ENCODE results near the gene BCORL1. TPM values are rescaled to one million over a fixed set of nuclear protein-coding genes. Genes with fewer than 3 reads are reported as not detected.

The BCORL1 gene
- total RNA-seq, 4 donors from 2014 or later, result 3.8 to 13.8 (median 10.5) TPM

- intact Hi-C loops (cut with DNase I), result no loop called here
Measured at GRCh38 chrX:130071611-130072344, 89.3 kb downstream of the BCORL1 start.

GRCh38 chrX:130072345-130072740 is 89.9 kb downstream of the BCORL1 start:
- H3K27me3 ChIP-seq, result no peaks in the 10 kb centered on the region
- WGBS, result 63% methylated on average over 7 of the region's 10 CpGs
- TF ChIP-seq POLR2AphosphoS5 (IDR thresholded peaks at IDR 0.05) (no peak), POLR2A (IDR thresholded peaks at IDR 0.05; ENCODE audit: low read depth) (no peak), CTCF (IDR thresholded peaks at IDR 0.05) (no peak), EP300 (IDR thresholded peaks at IDR 0.05) (no peak)
- H3K27ac ChIP-seq (replicated peaks in 1 of 4), result no peak overlapping the region
- no peaks in the 10 kb centered on the region for H3K9me3 ChIP-seq
- H3K36me3 ChIP-seq, result peaks cover 1 to 54% (median 34%) of the 10 kb centered on the region in 4 donors
- H3K4me3 ChIP-seq, result no peak overlapping the region
- no peak for DNase-seq (ENCODE audit: extremely low spot score)
- intact Hi-C loops (cut with DNase I), result no loop called here
- no peaks in the 10 kb centered on the region for H3K4me1 ChIP-seq

More at GRCh38 chrX:130071611-130072344, 89.3 kb downstream of the BCORL1 start:
- no peak overlapping the region for H3K4me3 ChIP-seq
- H3K4me1 ChIP-seq, result no peaks in the 10 kb centered on the region
- peaks cover 6 to 60% (median 40%) of the 10 kb centered on the region in 4 donors for H3K36me3 ChIP-seq
- H3K27me3 ChIP-seq, result no peaks in the 10 kb centered on the region
- TF ChIP-seq CTCF (IDR thresholded peaks at IDR 0.05), result no peak
- 78% methylated on average over 18 of the region's 18 CpGs for WGBS
- H3K9me3 ChIP-seq, result no peaks in the 10 kb centered on the region
- DNase-seq (ENCODE audit: extremely low spot score), result no peak
- no peak overlapping the region for H3K27ac ChIP-seq (replicated peaks in 1 of 4)

GRCh38 chrX:130075777-130076176 is 93.3 kb downstream of the BCORL1 start:
- DNase-seq (ENCODE audit: extremely low spot score), result no peak

GRCh38 chrX:130079824-130080406 is 97.5 kb downstream of the BCORL1 start:
- DNase-seq (ENCODE audit: extremely low spot score), result no peak
- intact Hi-C loops (cut with DNase I), result loop anchor here (1.0 to 5.0 kb wide), 2 partner anchors 42 to 112 kb away; no protein-coding TSS in a partner anchor

More at GRCh38 chrX:130075777-130076176, 93.3 kb downstream of the BCORL1 start:
- intact Hi-C loops (cut with DNase I), result no loop called here
- TF ChIP-seq EP300 (IDR thresholded peaks at IDR 0.05) (no peak), POLR2A (IDR thresholded peaks at IDR 0.05; ENCODE audit: low read depth) (no peak), POLR2AphosphoS5 (IDR thresholded peaks at IDR 0.05) (no peak), CTCF (IDR thresholded peaks at IDR 0.05) (no peak)
- Histone ChIP-seq H3K9me3 (no peaks in the 10 kb centered on the region), H3K4me3 (no peak overlapping the region), H3K27me3 (no peaks in the 10 kb centered on the region), H3K4me1 (peaks cover 0 to 4% (median 2%) of the 10 kb centered on the region in 4 donors), H3K36me3 (peaks cover 0 to 28% (median 16%) of the 10 kb centered on the region in 4 donors), H3K27ac (replicated peaks in 1 of 4) (no peak overlapping the region)
- whole genome bisulfite sequencing, result 69% methylated on average over 4 of the region's 4 CpGs

More at GRCh38 chrX:130079824-130080406, 97.5 kb downstream of the BCORL1 start:
- Histone ChIP-seq H3K27me3 (no peaks in the 10 kb centered on the region), H3K36me3 (no peaks in the 10 kb centered on the region), H3K4me3 (no peak overlapping the region), H3K27ac (replicated peaks in 1 of 4) (no peak overlapping the region), H3K4me1 (peaks cover 10 to 22% (median 14%) of the 10 kb centered on the region in 4 donors), H3K9me3 (no peaks in the 10 kb centered on the region)
- TF ChIP-seq EP300 (IDR thresholded peaks at IDR 0.05) (no peak), POLR2AphosphoS5 (IDR thresholded peaks at IDR 0.05) (peak in 1 of 2 donors; percentile 7), POLR2A (IDR thresholded peaks at IDR 0.05; ENCODE audit: low read depth) (no peak), CTCF (IDR thresholded peaks at IDR 0.05) (peak; percentile 64 to 71 (median 67))
- 40% methylated on average over 9 of the region's 9 CpGs for WGBS
